Ovary (tissue), 9 donors: ENCODE measurements around the gene IL1RAPL1. TPM values are rescaled to one million over a fixed set of nuclear protein-coding genes. Genes with fewer than 3 reads are reported as not detected.

ENCODE experiments used
- DNase-seq, 5 donors: peaks; one replicate each; pipeline ENCODE4 v3.0.0-alpha.2; 2019 to 2020
- H3K27ac ChIP-seq, 2 donors: fragments of 200-600 bp; one replicate each; pipeline versions ENCODE4 v1.5.1 to v1.8.0; 2019 to 2022
- H3K27me3 ChIP-seq: fragments of 200-600 bp; one replicate; pipeline ENCODE4 v1.8.0; 2022
- H3K36me3 ChIP-seq: fragments of 200-600 bp; sonication (generic); one replicate; pipeline ENCODE4 v1.5.1; 2019
- H3K4me1 ChIP-seq: one replicate; pipeline ENCODE4 v1.8.1; 2013; ENCODE audit warnings: mild to moderate bottlenecking, moderate library complexity; ENCODE audit not compliant: insufficient read depth
- H3K4me3 ChIP-seq: fragments of 200-600 bp; sonication (generic); one replicate; pipeline ENCODE4 v1.5.1; 2017
- H3K9me3 ChIP-seq, 2 donors: fragments of 200-600 bp in 1 of 2; sonication (generic) in 1 of 2; one replicate each; pipeline versions ENCODE4 v1.5.1 to v1.8.1; 2013 to 2019; ENCODE audit warnings: mild to moderate bottlenecking in 1 of 2, moderate library complexity in 1 of 2
- EP300 ChIP-seq: sonication (generic); formaldehyde crosslinking; IDR thresholded peaks from one replicate; pipeline ENCODE4 v1.6.1; 2017; ENCODE audit warnings: antibody characterized with exemption
- POLR2A ChIP-seq: fragments of 450-650 bp; IDR thresholded peaks from one replicate; pipeline ENCODE4 v1.6.1; 2017; ENCODE audit warnings: antibody characterized with exemption, mild to moderate bottlenecking, moderate library complexity
- WGBS, 3 donors: extraction: QIAGEN DNeasy Blood & Tissue Kit in 1 of 3; methylation state at CpG; one replicate each; pipeline versions ENCODE4 v1.1.5 to v1.1.7; 2013 to 2017; 5-methylcytosine and 5-hydroxymethylcytosine counted together
- intact Hi-C, 4 donors: fragments of 100-400 bp; cut with DNase I; formaldehyde crosslinking; loops; one replicate each; pipeline versions ENCODE4 v1.11.0 to v1.15.1; 2022 to 2023
- polyA plus RNA-seq, 2 donors: library from polyadenylated mRNA; stranded (reverse); fragments of 200-250 nt in 1 of 2; fragments of 350-450 nt in 1 of 2; fragmentation: Illumina TruSeq in 1 of 2; extraction: RNeasy Lipid Tissue Mini Kit (QIAGEN cat#74804) in 1 of 2; gene quantifications; one replicate each; pipeline ENCODE4 v1.2.3, GENCODE V29; 2013 to 2014
- total RNA-seq, 7 donors: library from RNA; depleted of rRNA in 2 of 7; stranded (reverse); fragments of >200 nt in 2 of 7; fragmentation: NEBNext Ultra II Directional in 3 of 7; extraction: Animal tissue kit (Norgen Biotek cat#: 25700) in 3 of 7; gene quantifications; one replicate each; pipeline versions ENCODE4 v1.1.0 to v1.2.4, GENCODE V29; 2016 to 2023
- TF ChIP-seq, protein P1 (sequence below), 3 donors: fragments of 450-650 bp in 2 of 3; fragments of 200-600 bp in 1 of 3; IDR thresholded peaks; one replicate each; pipeline versions ENCODE4 v1.5.1 to v1.8.0; 2016 to 2022; ENCODE audit warnings: antibody characterized with exemption in 3 of 3, mild to moderate bottlenecking in 1 of 3
- donor health status: DM: no; HTN: no; CAD: no; lungs with moderate emphysema.
- donor health status: DM: no; HTN: no; CAD: no.
- donor health status: Bipolar disorder and iron deficiency.
- donor health status: DM: yes; HTN: yes; CAD: no.
- donor health status: DM: no; HTN: no; CAD: no.
- donor health status: DM: yes; HTN: yes; CAD: no.

The IL1RAPL1 gene
- total and polyA plus RNA-seq, 9 donors: 0.23 to 1.3 (median 0.61) TPM

DNA sequence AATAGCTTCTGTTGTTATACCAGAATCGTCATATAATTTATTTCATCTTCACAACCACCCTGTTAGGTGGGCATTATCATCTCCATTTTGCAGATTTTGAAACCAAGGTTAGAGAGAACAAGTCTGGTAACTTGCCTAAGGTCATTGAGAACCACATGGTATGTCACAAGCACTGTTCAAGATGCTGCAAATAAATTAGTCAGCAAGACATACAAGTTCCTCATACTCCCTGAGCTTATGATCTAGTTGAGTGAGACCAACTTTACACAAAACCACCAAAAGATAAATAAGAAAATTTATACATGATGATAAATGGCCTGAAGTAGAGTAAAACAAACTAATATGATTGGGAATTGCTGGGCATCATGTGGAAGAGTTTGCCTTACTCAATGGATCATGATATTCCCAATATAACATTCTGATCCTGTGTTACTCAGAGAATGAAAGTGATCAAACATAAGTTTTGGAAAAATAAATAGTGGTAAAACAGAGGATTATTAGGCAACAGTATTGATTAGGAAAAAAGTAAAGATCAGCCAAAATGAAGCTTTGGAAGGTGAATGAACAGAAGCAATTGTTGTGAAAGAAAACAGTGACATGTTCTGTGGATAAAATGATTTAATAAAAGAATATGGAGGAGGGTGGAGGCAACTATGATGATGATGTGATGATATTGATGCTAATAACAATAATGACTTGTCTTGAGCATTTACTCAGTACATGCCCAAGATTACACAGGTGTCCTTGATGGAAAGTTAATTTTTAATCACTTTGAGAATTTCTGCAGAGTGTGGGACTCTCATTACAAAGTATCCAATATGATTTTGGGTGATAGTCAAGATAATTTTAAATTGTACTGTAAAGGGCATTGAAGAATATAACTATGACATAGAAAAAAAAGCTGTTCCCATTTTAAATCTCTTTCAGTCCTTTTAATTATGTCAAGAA lies 34.1 kb upstream of the IL1RAPL1 start:
- no peak for DNase-seq
- no peaks in the 10 kb centered on the region for H3K27me3 ChIP-seq
- peaks cover 0 to 6% of the 10 kb centered on the region in 2 donors for H3K9me3 ChIP-seq
- no peak for TF ChIP-seq POLR2A
- TF ChIP-seq EP300: no peak
- TF ChIP-seq, protein P1, sequence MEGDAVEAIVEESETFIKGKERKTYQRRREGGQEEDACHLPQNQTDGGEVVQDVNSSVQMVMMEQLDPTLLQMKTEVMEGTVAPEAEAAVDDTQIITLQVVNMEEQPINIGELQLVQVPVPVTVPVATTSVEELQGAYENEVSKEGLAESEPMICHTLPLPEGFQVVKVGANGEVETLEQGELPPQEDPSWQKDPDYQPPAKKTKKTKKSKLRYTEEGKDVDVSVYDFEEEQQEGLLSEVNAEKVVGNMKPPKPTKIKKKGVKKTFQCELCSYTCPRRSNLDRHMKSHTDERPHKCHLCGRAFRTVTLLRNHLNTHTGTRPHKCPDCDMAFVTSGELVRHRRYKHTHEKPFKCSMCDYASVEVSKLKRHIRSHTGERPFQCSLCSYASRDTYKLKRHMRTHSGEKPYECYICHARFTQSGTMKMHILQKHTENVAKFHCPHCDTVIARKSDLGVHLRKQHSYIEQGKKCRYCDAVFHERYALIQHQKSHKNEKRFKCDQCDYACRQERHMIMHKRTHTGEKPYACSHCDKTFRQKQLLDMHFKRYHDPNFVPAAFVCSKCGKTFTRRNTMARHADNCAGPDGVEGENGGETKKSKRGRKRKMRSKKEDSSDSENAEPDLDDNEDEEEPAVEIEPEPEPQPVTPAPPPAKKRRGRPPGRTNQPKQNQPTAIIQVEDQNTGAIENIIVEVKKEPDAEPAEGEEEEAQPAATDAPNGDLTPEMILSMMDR (IDR thresholded peaks at IDR 0.05): no peak
- H3K4me3 ChIP-seq: no peak overlapping the region
- WGBS, 3 donors: 40 to 62% (median 51%) methylated on average over 1 of the region's 1 CpG
- intact Hi-C loops: no loop called here
- no peaks in the 10 kb centered on the region for H3K4me1 ChIP-seq
- H3K36me3 ChIP-seq: no peaks in the 10 kb centered on the region
- H3K27ac ChIP-seq: no peak overlapping the region

- TF ChIP-seq, protein P1 (IDR thresholded peaks at IDR 0.05): no peak
- TF ChIP-seq EP300: no peak
- no peak for TF ChIP-seq POLR2A
- Histone ChIP-seq H3K9me3 (no peaks in the 10 kb centered on the region), H3K4me3 (no peak overlapping the region), H3K27ac (no peak overlapping the region), H3K4me1 (no peaks in the 10 kb centered on the region), H3K27me3 (no peaks in the 10 kb centered on the region), H3K36me3 (no peaks in the 10 kb centered on the region)
- 52 to 69% (median 60%) methylated on average over 3 of the region's 3 CpGs for WGBS, 3 donors
- intact Hi-C loops: no loop called here
- DNase-seq: no peak
Measured at GRCh38 chrX:28576117-28576516, 11.1 kb upstream of the IL1RAPL1 start.

DNA sequence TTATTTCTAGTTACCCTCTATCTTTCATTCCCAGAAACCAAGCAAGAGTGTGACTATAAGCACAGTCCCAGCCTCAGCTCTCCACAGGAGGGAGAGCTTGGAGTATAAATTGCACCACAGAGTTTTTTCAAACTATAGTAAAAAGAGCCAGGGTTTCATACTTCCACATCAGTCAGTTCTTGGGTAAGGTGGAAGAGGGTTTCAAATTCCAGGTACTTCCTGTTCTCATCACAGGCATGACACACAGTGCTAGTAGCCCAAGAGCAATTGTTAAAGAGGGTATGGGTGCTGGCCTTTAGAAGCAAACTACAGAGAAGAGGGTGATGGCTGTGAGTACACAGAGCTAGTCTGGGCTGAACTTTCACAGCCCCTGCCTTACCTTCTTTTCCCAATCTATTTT lies 5.7 kb upstream of the IL1RAPL1 start:
- Histone ChIP-seq H3K36me3 (no peaks in the 10 kb centered on the region), H3K27ac (no peak overlapping the region), H3K9me3 (no peaks in the 10 kb centered on the region), H3K4me1 (no peaks in the 10 kb centered on the region), H3K4me3 (no peak overlapping the region), H3K27me3 (no peaks in the 10 kb centered on the region)
- no peak for TF ChIP-seq EP300
- TF ChIP-seq, protein P1 (IDR thresholded peaks at IDR 0.05): no peak
- no peak for TF ChIP-seq POLR2A
- intact Hi-C loops: loop anchor here in 1 of 4 donors (10.0 kb wide), 1 partner anchor 1923 kb away; no protein-coding TSS in a partner anchor
- no peak for DNase-seq

GRCh38 chrX:28582511-28582910 lies 4.7 kb upstream of the IL1RAPL1 start:
- Histone ChIP-seq H3K9me3 (no peaks in the 10 kb centered on the region), H3K27ac (no peak overlapping the region), H3K4me1 (no peaks in the 10 kb centered on the region), H3K36me3 (no peaks in the 10 kb centered on the region), H3K4me3 (no peak overlapping the region), H3K27me3 (no peaks in the 10 kb centered on the region)
- 53 to 67% (median 60%) methylated on average over 4 of the region's 4 CpGs for WGBS, 3 donors
- no peak for DNase-seq
- intact Hi-C loops: loop anchor here in 1 of 4 donors (10.0 kb wide), 1 partner anchor 1922 kb away; no protein-coding TSS in a partner anchor
- TF ChIP-seq POLR2A: no peak
- TF ChIP-seq, protein P1 (IDR thresholded peaks at IDR 0.05): no peak
- no peak for TF ChIP-seq EP300
